Endothelial cell of umbilical vein (primary cell): ENCODE measurements around the gene PDLIM1. TPM values are rescaled to one million over a fixed set of nuclear protein-coding genes. Genes with fewer than 3 reads are reported as not detected.

Source experiments
- BruUV-seq: library from RNA; stranded (reverse); fragments of 400-500 nt; replicated peaks from 2 replicates; lab custom pipeline; 2021; lab: Mats Ljungman, UMichigan
- CTCF ChIA-PET: fragments of 300-600, 350-600 bp; sonication (Branson Sonifier 250); formaldehyde crosslinking; loops from one replicate; lab custom pipeline; 2021; ENCODE audit warnings: antibody characterized with exemption, inconsistent platforms; lab: Charles Lee
- POLR2A ChIA-PET: fragments of 300-600, 350-600 bp; sonication (Branson Sonifier 250); formaldehyde crosslinking; loops from one replicate; lab custom pipeline; 2021; ENCODE audit warnings: antibody characterized with exemption, inconsistent platforms; lab: Charles Lee
- DNase-seq: peaks from one replicate; pipeline ENCODE4 v3.0.0-alpha.2; 2011; ENCODE audit warnings: low read depth, low spot score
- FAIRE-seq: peaks from 2 replicates; lab custom pipeline; 2011; peaks lifted over from hg19 to GRCh38; lab: Jason Lieb, UNC
- H2AFZ ChIP-seq: 2 replicates; pipeline ENCODE4 v1.6.0; 2012; ENCODE audit warnings: low read depth, low read length, control low read depth, inconsistent platforms
- H3K27ac ChIP-seq: 2 replicates; pipeline ENCODE4 v1.5.1; 2011; ENCODE audit warnings: low read depth, mild to moderate bottlenecking, control low read depth, low read length, moderate library complexity; ENCODE audit not compliant: insufficient read depth
- H3K27me3 ChIP-seq, 2 experiments: 2 replicates each; pipeline versions ENCODE4 v1.6.0 to v1.6.1; 2011; ENCODE audit warnings: low read length in 2 of 2, mixed read lengths in 1 of 2; ENCODE audit not compliant: control insufficient read depth in 2 of 2, insufficient read depth in 2 of 2
- H3K36me3 ChIP-seq, 2 experiments: 2 replicates in 1 of 2; 3 replicates in 1 of 2; pipeline ENCODE4 v1.5.1; 2011; ENCODE audit warnings: low read length in 2 of 2, mild to moderate bottlenecking in 1 of 2, moderate library complexity in 1 of 2; ENCODE audit not compliant: control insufficient read depth in 2 of 2, insufficient read depth in 2 of 2; ENCODE audit errors: extremely low read depth in 1 of 2
- H3K4me1 ChIP-seq: 3 replicates; pipeline ENCODE4 v1.5.1; 2011; ENCODE audit warnings: mild to moderate bottlenecking, low read length; ENCODE audit not compliant: control insufficient read depth, insufficient read depth; ENCODE audit errors: extremely low read depth
- H3K4me2 ChIP-seq: 2 replicates; pipeline ENCODE4 v1.6.1; 2011; ENCODE audit warnings: low read length, control low read depth, mixed read lengths; ENCODE audit not compliant: insufficient read depth
- H3K4me3 ChIP-seq, 3 experiments: fragments of 200-600 bp in 1 of 3; sonication (generic), shearing (Covaris generic) in 1 of 3; replicated peaks in 1 of 3; 2 replicates each; pipeline ENCODE4 v1.5.1; 2011 to 2016; ENCODE audit warnings: control low read depth in 3 of 3, low read length in 3 of 3, mild to moderate bottlenecking in 2 of 3, inconsistent platforms in 1 of 3, low read depth in 1 of 3, moderate library complexity in 1 of 3; ENCODE audit not compliant: insufficient read depth in 1 of 3
- H3K79me2 ChIP-seq: 2 replicates; pipeline ENCODE4 v1.6.0; 2012; ENCODE audit warnings: low read length, inconsistent platforms; ENCODE audit not compliant: control insufficient read depth, insufficient read depth
- H3K9ac ChIP-seq: replicated peaks from 2 replicates; pipeline ENCODE3; 2011; ENCODE audit warnings: low read length, control low read depth; ENCODE audit not compliant: insufficient read depth; ENCODE audit errors: extremely low read depth
- H3K9me1 ChIP-seq: replicated peaks from 3 replicates; pipeline ENCODE4 v1.6.0; 2011; ENCODE audit warnings: mild to moderate bottlenecking, low read length; ENCODE audit not compliant: control insufficient read depth, insufficient read depth; ENCODE audit errors: extremely low read depth
- H3K9me3 ChIP-seq: replicated peaks from 2 replicates; pipeline ENCODE4 v1.5.1; 2012; ENCODE audit warnings: low read length, inconsistent platforms; ENCODE audit not compliant: control insufficient read depth, insufficient read depth
- H4K20me1 ChIP-seq: replicated peaks from 2 replicates; pipeline ENCODE3; 2011; ENCODE audit warnings: mild to moderate bottlenecking, low read length; ENCODE audit not compliant: control insufficient read depth, insufficient read depth; ENCODE audit errors: extremely low read depth
- CTCF ChIP-seq, 2 donors: IDR thresholded peaks; 1 replicate in 1 of 2; 2 replicates in 1 of 2; pipeline ENCODE4 v1.5.1; 2011; ENCODE audit warnings: low read length in 2 of 2, mild to moderate bottlenecking in 2 of 2, moderate library complexity in 2 of 2, control low read depth in 1 of 2, inconsistent platforms in 1 of 2, low read depth in 1 of 2; ENCODE audit not compliant: insufficient read depth in 1 of 2; ENCODE audit errors: extremely low read depth in 1 of 2
- EZH2 ChIP-seq: IDR thresholded peaks from 2 replicates; pipeline ENCODE4 v1.6.1; 2012; ENCODE audit warnings: borderline replicate concordance, low read depth, mild to moderate bottlenecking, moderate library complexity, low read length, inconsistent platforms; ENCODE audit not compliant: severe bottlenecking
- FOS ChIP-seq: IDR thresholded peaks from 2 replicates; pipeline ENCODE4 v1.6.1; 2011; ENCODE audit warnings: mild to moderate bottlenecking, low read length, moderate library complexity, borderline replicate concordance; ENCODE audit not compliant: insufficient read depth
- GATA2 ChIP-seq: IDR thresholded peaks from 2 replicates; pipeline ENCODE4 v1.7.0; 2011; ENCODE audit warnings: low read depth, mild to moderate bottlenecking, moderate library complexity, mixed read lengths, low read length; ENCODE audit not compliant: insufficient read length, insufficient read depth
- JUN ChIP-seq: IDR thresholded peaks from 2 replicates; pipeline ENCODE4 v1.6.1; 2011; ENCODE audit warnings: borderline replicate concordance, low read depth; ENCODE audit not compliant: insufficient read length, insufficient read depth
- MYC ChIP-seq: IDR thresholded peaks from one replicate; pipeline ENCODE4 v1.6.1; 2011; ENCODE audit warnings: mild to moderate bottlenecking, low read depth, low read length
- POLR2A ChIP-seq: IDR thresholded peaks from 2 replicates; pipeline ENCODE4 v1.6.1; 2012; ENCODE audit warnings: low read depth, mild to moderate bottlenecking, control low read depth, low read length
- POLR2AphosphoS5 ChIP-seq: IDR thresholded peaks from 2 replicates; pipeline ENCODE4 v1.6.1; 2012; ENCODE audit warnings: low read depth, mild to moderate bottlenecking, control low read depth, low read length, moderate library complexity; ENCODE audit not compliant: insufficient read depth
- dilution Hi-C: fragments of 300-500 bp; cut with MboI; formaldehyde crosslinking; loops from one replicate; pipeline ENCODE4 v1.15.0; 2019; ENCODE audit warnings: low sequenced_read_pairs; ENCODE audit not compliant: extremely low pct_ligation_motif_present
- intact Hi-C: fragments of 100-400 bp; cut with micrococcal nuclease; formaldehyde crosslinking; loops from one replicate; pipeline ENCODE4 v1.10.0; 2022
- polyA plus RNA-seq, 4 experiments: library from polyadenylated mRNA; depleted of rRNA in 3 of 4; stranded (reverse) in 3 of 4; unstranded in 1 of 4; fragments of >200 nt; gene quantifications; 2 replicates each; pipeline versions ENCODE4 v1.2.1 to v1.2.3, GENCODE V29; 2011 to 2012; ENCODE audit warnings: missing spikeins in 1 of 4
- total RNA-seq: library from RNA; stranded (reverse); gene quantifications from 2 replicates; pipeline ENCODE4 v1.2.3, GENCODE V29; 2021
- TF ChIP-seq, protein P1 (sequence below): IDR thresholded peaks from 2 replicates; pipeline ENCODE4 v1.6.1; 2011; ENCODE audit not compliant: insufficient read depth, insufficient read length

Gene PDLIM1
- total and polyA plus RNA-seq, 2 donors (not counting 3 experiments of a cell fraction or from before 2014, with no cell fraction given), result 91.1 to 122 TPM

DNA sequence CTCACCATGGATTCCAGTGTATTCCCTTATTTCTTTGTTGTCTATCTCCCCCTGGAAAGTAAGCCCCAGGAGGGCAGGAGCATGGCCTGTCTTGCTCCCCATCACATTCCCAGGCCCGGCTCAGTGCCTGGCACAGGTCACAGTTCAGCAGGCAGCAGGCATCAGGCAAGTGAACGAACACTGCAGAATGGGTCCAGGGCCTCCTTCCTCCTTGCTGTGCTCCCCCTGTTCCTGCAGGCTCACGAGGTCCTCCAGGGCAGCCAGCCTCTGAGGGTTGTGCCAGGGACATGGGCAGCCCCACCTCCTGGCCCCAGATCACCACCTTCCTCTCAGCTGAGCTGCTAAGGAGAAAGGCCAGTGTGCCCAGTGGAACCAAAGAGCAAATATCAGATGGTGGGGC lies 41.8 kb downstream of the PDLIM1 start:
- no peaks in the 10 kb centered on the region for H3K9me1 ChIP-seq
- H4K20me1 ChIP-seq, result no peaks in the 10 kb centered on the region
- no peaks in the 10 kb centered on the region for H3K79me2 ChIP-seq
- H3K4me3 ChIP-seq, result no peak overlapping the region
- ChIA-PET CTCF (interaction anchor here (1.1 to 8.3 kb wide), 7 partner anchors 8 to 114 kb away, joined by 3 to 492 read pairs (median 4); no protein-coding TSS in a partner anchor), POLR2A (no interaction called here)
- intact Hi-C loops (loop anchor here (2.0 to 10.0 kb wide), 2 partner anchors 18 to 284 kb away; no protein-coding TSS in a partner anchor), dilution Hi-C loops (no loop called here)
- H2AFZ ChIP-seq, result no peak overlapping the region
- FAIRE-seq (no peak), DNase-seq (no peak)
- H3K27me3 ChIP-seq, result no peaks in the 10 kb centered on the region
- H3K36me3 ChIP-seq, result peaks cover 2 to 12% of the 10 kb centered on the region in 2 experiments
- no peaks in the 10 kb centered on the region for H3K9me3 ChIP-seq
- no peak overlapping the region for H3K9ac ChIP-seq
- H3K4me2 ChIP-seq, result no peak overlapping the region
- no TSS peak for BruUV-seq
- H3K27ac ChIP-seq, result no peak overlapping the region
- peaks cover 26% of the 10 kb centered on the region for H3K4me1 ChIP-seq
- TF ChIP-seq CTCF (IDR thresholded peaks at IDR 0.05; ENCODE audit: extremely low read depth in 1 of 2, insufficient read depth in 1 of 2, low read depth in 1 of 2, low read length in 2 of 2) (no peak), MYC (no peak), EZH2 (no peak), FOS (no peak), POLR2A (no peak), JUN (no peak), GATA2 (no peak), POLR2AphosphoS5 (no peak)
- TF ChIP-seq, protein P1, sequence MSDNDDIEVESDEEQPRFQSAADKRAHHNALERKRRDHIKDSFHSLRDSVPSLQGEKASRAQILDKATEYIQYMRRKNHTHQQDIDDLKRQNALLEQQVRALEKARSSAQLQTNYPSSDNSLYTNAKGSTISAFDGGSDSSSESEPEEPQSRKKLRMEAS, result no peak
